ENCODE measurements around the gene SPAG9. TPM values are rescaled to one million over a fixed set of nuclear protein-coding genes. Genes with fewer than 3 reads are reported as not detected.

SPAG9 gene
- total and polyA plus RNA-seq, 2 donors from 2014 or later: 15.4 to 93.3 TPM

GRCh38 chr17:51133365-51133764 is 12.7 kb upstream of the SPAG9 start:
- FAIRE-seq (no peak), DNase-seq (no peak)
- TF ChIP-seq CTCF (IDR thresholded peaks at IDR 0.05; ENCODE audit: borderline replicate concordance, extremely low read depth, insufficient read depth): no peak
- no peaks in the 10 kb centered on the region for H3K27me3 ChIP-seq (ENCODE audit: control insufficient read depth, insufficient read depth, low read length)
- H3K9ac ChIP-seq (ENCODE audit: low read length in 3 of 3): no peak overlapping the region
- H3K36me3 ChIP-seq (ENCODE audit: control insufficient read depth in 2 of 3, insufficient read depth in 3 of 3, low read length in 3 of 3): no peaks in the 10 kb centered on the region
- peaks cover 0 to 10% (median 4%) of the 10 kb centered on the region in 3 donors for H3K4me1 ChIP-seq (ENCODE audit: control insufficient read depth in 2 of 3, insufficient read depth in 2 of 3, low read depth in 1 of 3, low read length in 3 of 3)
- H3K4me3 ChIP-seq (ENCODE audit: low read length in 3 of 3): no peak overlapping the region
- peak overlapping the region; percentile 74 to 83 for H3K27ac ChIP-seq (ENCODE audit: low read depth in 2 of 2, low read length in 2 of 2)
- H3K9me3 ChIP-seq (ENCODE audit: control insufficient read depth in 2 of 3, insufficient read depth in 1 of 3, low read length in 3 of 3): no peaks in the 10 kb centered on the region
- intact Hi-C loops (cut with DNase I): no loop called here

GRCh38 chr17:51132964-51133319 is 12.3 kb upstream of the SPAG9 start:
- FAIRE-seq (no peak), DNase-seq (no peak)
- Histone ChIP-seq H3K27me3 (ENCODE audit: control insufficient read depth, insufficient read depth, low read length) (no peaks in the 10 kb centered on the region), H3K36me3 (ENCODE audit: control insufficient read depth in 2 of 3, insufficient read depth in 3 of 3, low read length in 3 of 3) (no peaks in the 10 kb centered on the region), H3K4me3 (ENCODE audit: low read length in 3 of 3) (no peak overlapping the region), H3K9me3 (ENCODE audit: control insufficient read depth in 2 of 3, insufficient read depth in 1 of 3, low read length in 3 of 3) (no peaks in the 10 kb centered on the region), H3K4me1 (ENCODE audit: control insufficient read depth in 2 of 3, insufficient read depth in 2 of 3, low read depth in 1 of 3, low read length in 3 of 3) (peaks cover 0 to 10% (median 7%) of the 10 kb centered on the region in 3 donors), H3K9ac (ENCODE audit: low read length in 3 of 3) (no peak overlapping the region), H3K27ac (ENCODE audit: low read depth in 2 of 2, low read length in 2 of 2) (peak overlapping the region; percentile 74 to 83)
- no peak for TF ChIP-seq CTCF (IDR thresholded peaks at IDR 0.05; ENCODE audit: borderline replicate concordance, extremely low read depth, insufficient read depth)
- intact Hi-C loops (cut with DNase I): no loop called here

- intact Hi-C loops (cut with DNase I): no loop called here
- Histone ChIP-seq H3K4me1 (ENCODE audit: control insufficient read depth in 2 of 3, insufficient read depth in 2 of 3, low read depth in 1 of 3, low read length in 3 of 3) (peaks cover 0 to 17% (median 8%) of the 10 kb centered on the region in 3 donors), H3K36me3 (ENCODE audit: control insufficient read depth in 2 of 3, insufficient read depth in 3 of 3, low read length in 3 of 3) (no peaks in the 10 kb centered on the region)
Observed at GRCh38 chr17:51128076-51128475, 7.4 kb upstream of the SPAG9 start.

More at GRCh38 chr17:51128076-51128475, 7.4 kb upstream of the SPAG9 start:
- Histone ChIP-seq H3K27me3 (ENCODE audit: control insufficient read depth, insufficient read depth, low read length) (no peaks in the 10 kb centered on the region), H3K9ac (ENCODE audit: low read length in 3 of 3) (no peak overlapping the region), H3K9me3 (ENCODE audit: control insufficient read depth in 2 of 3, insufficient read depth in 1 of 3, low read length in 3 of 3) (no peaks in the 10 kb centered on the region), H3K4me3 (ENCODE audit: low read length in 3 of 3) (no peak overlapping the region), H3K27ac (ENCODE audit: low read depth in 2 of 2, low read length in 2 of 2) (peak overlapping the region; percentile 40 to 65)
- FAIRE-seq (no peak), DNase-seq (no peak)
- no peak for TF ChIP-seq CTCF (IDR thresholded peaks at IDR 0.05; ENCODE audit: borderline replicate concordance, extremely low read depth, insufficient read depth)
